HL-60 (cell line): ENCODE measurements around the gene HNRNPH2.

Experiments
- DNase-seq, 2 experiments: peaks; one replicate each; pipeline ENCODE4 v3.0.0-alpha.2; 2010 to 2020; ENCODE audit warnings: low read depth in 1 of 2, low spot score in 1 of 2
- H3K27ac ChIP-seq: fragments of 250-450 bp; sonication (Bioruptor Pico); replicated peaks from 2 replicates; pipeline ENCODE4 v1.5.1; 2020; ENCODE audit warnings: mild to moderate bottlenecking, moderate library complexity
- H3K27me3 ChIP-seq: fragments of 250-450 bp; sonication (Bioruptor Pico); 2 replicates; pipeline ENCODE4 v1.5.1; 2021; ENCODE audit warnings: mild to moderate bottlenecking, moderate library complexity; ENCODE audit not compliant: insufficient read depth, poor library complexity, severe bottlenecking
- H3K4me3 ChIP-seq: replicated peaks from 2 replicates; pipeline ENCODE4 v1.5.1; 2011; ENCODE audit warnings: mild to moderate bottlenecking, control low read depth, low read length; ENCODE audit not compliant: insufficient read depth
- GABPA ChIP-seq: IDR thresholded peaks from 2 replicates; pipeline ENCODE4 v1.6.1; 2012; ENCODE audit warnings: low read depth
- POLR2AphosphoS5 ChIP-seq: IDR thresholded peaks from 2 replicates; pipeline ENCODE4 v1.6.1; 2012; ENCODE audit warnings: low read depth
- SPI1 ChIP-seq: IDR thresholded peaks from 2 replicates; pipeline ENCODE4 v1.6.1; 2012; ENCODE audit warnings: low read depth, mild to moderate bottlenecking, borderline replicate concordance
- TF ChIP-seq, protein P1 (sequence below): IDR thresholded peaks from one replicate; pipeline ENCODE4 v1.5.1; 2011; ENCODE audit warnings: low read length, control low read depth, inconsistent platforms; ENCODE audit not compliant: insufficient read depth
- TF ChIP-seq, protein P2 (sequence below): IDR thresholded peaks from 2 replicates; pipeline ENCODE4 v1.6.1; 2012; ENCODE audit warnings: low read depth; ENCODE audit not compliant: insufficient replicate concordance

The HNRNPH2 gene

DNA sequence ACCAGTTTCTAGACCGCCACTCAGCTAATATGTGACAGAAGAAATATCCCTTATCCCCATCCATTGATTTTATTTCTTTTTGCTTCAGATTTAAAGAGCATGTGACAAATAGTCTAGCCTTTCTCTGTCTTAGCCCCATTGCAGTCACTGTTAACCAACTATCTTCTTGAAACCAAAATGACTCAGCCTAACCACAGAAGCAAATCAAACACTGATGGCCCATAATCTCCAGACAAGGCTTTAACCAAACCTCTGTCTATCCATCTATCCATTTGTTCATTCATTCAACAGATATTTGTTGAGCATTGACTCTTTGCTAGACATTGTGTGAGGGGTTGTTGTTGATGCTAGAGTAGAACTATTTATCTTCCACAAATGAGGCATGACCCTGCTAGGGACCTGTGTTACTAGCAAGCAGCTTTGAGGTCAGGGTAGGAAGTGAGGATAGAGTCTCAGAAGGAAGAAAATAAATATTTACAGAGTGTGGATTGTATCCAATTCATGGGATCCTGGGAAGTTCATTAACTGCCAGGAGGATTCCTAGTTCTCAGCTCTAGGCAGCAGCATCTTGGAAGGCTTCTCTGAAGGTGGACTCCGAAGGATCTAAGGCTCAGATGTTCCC is 22.5 kb downstream of the HNRNPH2 start:
- H3K4me3 ChIP-seq: no peak overlapping the region
- no peak for TF ChIP-seq GABPA
- TF ChIP-seq SPI1: no peak
- no peak for TF ChIP-seq POLR2AphosphoS5
- TF ChIP-seq, protein P1, sequence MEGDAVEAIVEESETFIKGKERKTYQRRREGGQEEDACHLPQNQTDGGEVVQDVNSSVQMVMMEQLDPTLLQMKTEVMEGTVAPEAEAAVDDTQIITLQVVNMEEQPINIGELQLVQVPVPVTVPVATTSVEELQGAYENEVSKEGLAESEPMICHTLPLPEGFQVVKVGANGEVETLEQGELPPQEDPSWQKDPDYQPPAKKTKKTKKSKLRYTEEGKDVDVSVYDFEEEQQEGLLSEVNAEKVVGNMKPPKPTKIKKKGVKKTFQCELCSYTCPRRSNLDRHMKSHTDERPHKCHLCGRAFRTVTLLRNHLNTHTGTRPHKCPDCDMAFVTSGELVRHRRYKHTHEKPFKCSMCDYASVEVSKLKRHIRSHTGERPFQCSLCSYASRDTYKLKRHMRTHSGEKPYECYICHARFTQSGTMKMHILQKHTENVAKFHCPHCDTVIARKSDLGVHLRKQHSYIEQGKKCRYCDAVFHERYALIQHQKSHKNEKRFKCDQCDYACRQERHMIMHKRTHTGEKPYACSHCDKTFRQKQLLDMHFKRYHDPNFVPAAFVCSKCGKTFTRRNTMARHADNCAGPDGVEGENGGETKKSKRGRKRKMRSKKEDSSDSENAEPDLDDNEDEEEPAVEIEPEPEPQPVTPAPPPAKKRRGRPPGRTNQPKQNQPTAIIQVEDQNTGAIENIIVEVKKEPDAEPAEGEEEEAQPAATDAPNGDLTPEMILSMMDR: no peak
- TF ChIP-seq, protein P2, sequence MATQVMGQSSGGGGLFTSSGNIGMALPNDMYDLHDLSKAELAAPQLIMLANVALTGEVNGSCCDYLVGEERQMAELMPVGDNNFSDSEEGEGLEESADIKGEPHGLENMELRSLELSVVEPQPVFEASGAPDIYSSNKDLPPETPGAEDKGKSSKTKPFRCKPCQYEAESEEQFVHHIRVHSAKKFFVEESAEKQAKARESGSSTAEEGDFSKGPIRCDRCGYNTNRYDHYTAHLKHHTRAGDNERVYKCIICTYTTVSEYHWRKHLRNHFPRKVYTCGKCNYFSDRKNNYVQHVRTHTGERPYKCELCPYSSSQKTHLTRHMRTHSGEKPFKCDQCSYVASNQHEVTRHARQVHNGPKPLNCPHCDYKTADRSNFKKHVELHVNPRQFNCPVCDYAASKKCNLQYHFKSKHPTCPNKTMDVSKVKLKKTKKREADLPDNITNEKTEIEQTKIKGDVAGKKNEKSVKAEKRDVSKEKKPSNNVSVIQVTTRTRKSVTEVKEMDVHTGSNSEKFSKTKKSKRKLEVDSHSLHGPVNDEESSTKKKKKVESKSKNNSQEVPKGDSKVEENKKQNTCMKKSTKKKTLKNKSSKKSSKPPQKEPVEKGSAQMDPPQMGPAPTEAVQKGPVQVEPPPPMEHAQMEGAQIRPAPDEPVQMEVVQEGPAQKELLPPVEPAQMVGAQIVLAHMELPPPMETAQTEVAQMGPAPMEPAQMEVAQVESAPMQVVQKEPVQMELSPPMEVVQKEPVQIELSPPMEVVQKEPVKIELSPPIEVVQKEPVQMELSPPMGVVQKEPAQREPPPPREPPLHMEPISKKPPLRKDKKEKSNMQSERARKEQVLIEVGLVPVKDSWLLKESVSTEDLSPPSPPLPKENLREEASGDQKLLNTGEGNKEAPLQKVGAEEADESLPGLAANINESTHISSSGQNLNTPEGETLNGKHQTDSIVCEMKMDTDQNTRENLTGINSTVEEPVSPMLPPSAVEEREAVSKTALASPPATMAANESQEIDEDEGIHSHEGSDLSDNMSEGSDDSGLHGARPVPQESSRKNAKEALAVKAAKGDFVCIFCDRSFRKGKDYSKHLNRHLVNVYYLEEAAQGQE: no peak
- DNase-seq: no peak

DNA sequence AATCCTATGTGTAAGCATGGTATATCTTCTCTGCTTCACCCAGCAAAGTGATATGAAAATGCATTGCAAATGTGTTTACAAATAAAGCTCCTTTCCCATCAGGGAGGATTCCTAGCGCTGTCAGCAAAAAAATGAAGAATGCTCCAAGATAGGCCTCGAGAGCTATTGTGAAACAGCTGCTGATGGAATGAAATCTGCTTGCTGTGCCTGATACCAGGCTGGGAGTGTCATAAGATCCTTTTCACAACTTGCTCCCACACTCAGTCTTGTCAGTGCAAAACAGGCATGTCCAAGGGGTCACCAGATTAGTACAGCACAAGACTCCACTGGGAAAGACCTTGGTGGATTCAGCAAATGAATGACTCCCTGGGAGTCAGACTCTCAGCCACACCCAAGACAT is 34.1 kb downstream of the HNRNPH2 start:
- no peak for DNase-seq
- TF ChIP-seq POLR2AphosphoS5: no peak
- TF ChIP-seq, protein P1: no peak
- TF ChIP-seq, protein P2: no peak
- no peaks in the 10 kb centered on the region for H3K27me3 ChIP-seq
- H3K27ac ChIP-seq: no peak overlapping the region
- H3K4me3 ChIP-seq: no peak overlapping the region

More for the DNA sequence above, 22.5 kb downstream of the HNRNPH2 start:
- H3K27ac ChIP-seq: no peak overlapping the region
- no peaks in the 10 kb centered on the region for H3K27me3 ChIP-seq

GRCh38 chrX:101449279-101449678 is 41.3 kb downstream of the HNRNPH2 start:
- H3K4me3 ChIP-seq: no peak overlapping the region
- no peaks in the 10 kb centered on the region for H3K27me3 ChIP-seq
- TF ChIP-seq GABPA (no peak), SPI1 (no peak), POLR2AphosphoS5 (no peak)
- TF ChIP-seq, protein P2: no peak
- TF ChIP-seq, protein P1: no peak
- no peak overlapping the region for H3K27ac ChIP-seq
- no peak for DNase-seq
